H9 (cell line): Measurements from ENCODE around the gene RAB26. TPM values are rescaled to one million over a fixed set of nuclear protein-coding genes. Genes with fewer than 3 reads are reported as not detected.
"Not testable (repeated sequence)": the region's sequence is repeated elsewhere in the genome, so short reads cannot be mapped to it uniquely, and the experiment has no call there.

Source experiments
- DNase-seq: peaks from one replicate; pipeline ENCODE4 v3.0.0-alpha.2; 2017
- H2AFZ ChIP-seq: one replicate; pipeline ENCODE4 v1.6.1; 2013; ENCODE audit warnings: mild to moderate bottlenecking, low read length, control low read depth, moderate library complexity
- H2AK5ac ChIP-seq: 2 replicates; pipeline ENCODE4 v1.6.1; 2013; ENCODE audit warnings: low read length, control low read depth, mixed read lengths; ENCODE audit not compliant: insufficient read length
- H2BK120ac ChIP-seq: one replicate; pipeline ENCODE4 v1.6.1; 2013; ENCODE audit warnings: low read depth, mild to moderate bottlenecking, low read length, control low read depth, inconsistent platforms; ENCODE audit not compliant: poor library complexity, severe bottlenecking
- H2BK12ac ChIP-seq: 2 replicates; pipeline ENCODE4 v1.6.1; 2013; ENCODE audit warnings: low read length, control low read depth, mixed read lengths, low read depth; ENCODE audit not compliant: insufficient read length
- H2BK15ac ChIP-seq: 2 replicates; pipeline ENCODE4 v1.6.1; 2013; ENCODE audit warnings: low read depth, low read length, control low read depth
- H2BK20ac ChIP-seq: one replicate; pipeline ENCODE4 v1.6.1; 2013; ENCODE audit warnings: low read depth, mild to moderate bottlenecking, low read length, control low read depth, inconsistent platforms; ENCODE audit not compliant: poor library complexity, severe bottlenecking
- H2BK5ac ChIP-seq: 2 replicates; pipeline ENCODE4 v1.6.1; 2013; ENCODE audit warnings: low read length, control low read depth, mixed read lengths; ENCODE audit not compliant: insufficient read length
- H3K14ac ChIP-seq: 2 replicates; pipeline ENCODE4 v1.6.1; 2013; ENCODE audit warnings: low read length, control low read depth; ENCODE audit not compliant: insufficient read depth
- H3K18ac ChIP-seq: 2 replicates; pipeline ENCODE4 v1.6.1; 2013; ENCODE audit warnings: low read depth, mild to moderate bottlenecking, mixed read lengths, low read length, control low read depth; ENCODE audit not compliant: insufficient read length
- H3K23ac ChIP-seq: 2 replicates; pipeline ENCODE4 v1.6.1; 2013; ENCODE audit warnings: low read length, control low read depth, mixed read lengths, low read depth; ENCODE audit not compliant: insufficient read length
- H3K23me2 ChIP-seq: 2 replicates; pipeline ENCODE4 v1.6.1; 2013; ENCODE audit warnings: low read depth, mild to moderate bottlenecking, mixed read lengths, low read length, control low read depth; ENCODE audit not compliant: insufficient read length, poor library complexity, severe bottlenecking
- H3K27ac ChIP-seq: 2 replicates; pipeline ENCODE4 v1.5.1; 2013; ENCODE audit warnings: low read length, control low read depth, mixed read lengths, low read depth; ENCODE audit not compliant: insufficient read length
- H3K27me3 ChIP-seq: 2 replicates; pipeline ENCODE4 v1.6.1; 2013; ENCODE audit warnings: low read length, control low read depth, inconsistent platforms; ENCODE audit not compliant: insufficient read depth
- H3K4ac ChIP-seq: 2 replicates; pipeline ENCODE4 v1.6.1; 2013; ENCODE audit warnings: low read depth, mild to moderate bottlenecking, control low read depth, inconsistent platforms, low read length, moderate library complexity
- H3K4me1 ChIP-seq: 2 replicates; pipeline ENCODE4 v1.6.1; 2013; ENCODE audit warnings: low read length, control low read depth, inconsistent platforms; ENCODE audit not compliant: insufficient read depth
- H3K4me2 ChIP-seq: 2 replicates; pipeline ENCODE4 v1.6.1; 2013; ENCODE audit warnings: low read length, control low read depth, mixed read lengths; ENCODE audit not compliant: insufficient read length, insufficient read depth
- H3K56ac ChIP-seq: 2 replicates; pipeline ENCODE4 v1.6.1; 2013; ENCODE audit warnings: low read depth, mild to moderate bottlenecking, mixed read lengths, low read length, control low read depth; ENCODE audit not compliant: insufficient read length
- H3K79me1 ChIP-seq: 2 replicates; pipeline ENCODE4 v1.6.1; 2013; ENCODE audit warnings: low read depth, mild to moderate bottlenecking, moderate library complexity, low read length, control low read depth, inconsistent platforms; ENCODE audit not compliant: insufficient read depth, poor library complexity, severe bottlenecking
- H3K79me2 ChIP-seq: 2 replicates; pipeline ENCODE4 v1.6.1; 2013; ENCODE audit warnings: low read length, control low read depth, inconsistent platforms; ENCODE audit not compliant: insufficient read depth
- H3K9ac ChIP-seq: 2 replicates; pipeline ENCODE4 v1.6.1; 2013; ENCODE audit warnings: low read length, control low read depth, mixed read lengths; ENCODE audit not compliant: insufficient read length; ENCODE audit errors: extremely low read depth
- H3K9me3 ChIP-seq: one replicate; pipeline ENCODE4 v1.6.1; 2013; ENCODE audit warnings: low read depth, low read length, inconsistent platforms; ENCODE audit not compliant: control insufficient read depth
- H3T11ph ChIP-seq: one replicate; pipeline ENCODE4 v1.6.1; 2013; ENCODE audit warnings: mild to moderate bottlenecking, low read length, control low read depth, inconsistent platforms
- H4K20me1 ChIP-seq: one replicate; pipeline ENCODE4 v1.6.1; 2013; ENCODE audit not compliant: control insufficient read depth, insufficient read length, insufficient read depth
- H4K5ac ChIP-seq: 2 replicates; pipeline ENCODE4 v1.6.1; 2013; ENCODE audit warnings: low read depth, mild to moderate bottlenecking, mixed read lengths, low read length, control low read depth; ENCODE audit not compliant: insufficient read length
- H4K8ac ChIP-seq: replicated peaks from 2 replicates; pipeline ENCODE4 v1.6.1; 2013; ENCODE audit warnings: low read length, control low read depth, mixed read lengths, low read depth; ENCODE audit not compliant: insufficient read length
- H4K91ac ChIP-seq: 2 replicates; pipeline ENCODE4 v1.6.1; 2013; ENCODE audit warnings: low read depth, mild to moderate bottlenecking, moderate library complexity, mixed read lengths, low read length, control low read depth; ENCODE audit not compliant: insufficient read length
- H3K27ac Mint-ChIP-seq, 3 experiments: 2 replicates in 2 of 3; 3 replicates in 1 of 3; pipeline ENCODE4 v1.8.0; 2020 to 2021; ENCODE audit warnings: mixed read lengths in 3 of 3, mild to moderate bottlenecking in 1 of 3, moderate library complexity in 1 of 3
- H3K27me3 Mint-ChIP-seq: 2 replicates; pipeline ENCODE4 v1.8.0; 2021; ENCODE audit warnings: low read depth, mild to moderate bottlenecking, moderate library complexity, mixed read lengths
- H3K36me3 Mint-ChIP-seq, 3 experiments: 2 replicates in 2 of 3; 3 replicates in 1 of 3; pipeline ENCODE4 v1.8.0; 2020 to 2021; ENCODE audit warnings: low read depth in 3 of 3, mixed read lengths in 3 of 3; ENCODE audit not compliant: insufficient read depth in 1 of 3
- H3K4me1 Mint-ChIP-seq, 2 experiments: 2 replicates each; pipeline ENCODE4 v1.8.0; 2020; ENCODE audit warnings: mixed read lengths in 2 of 2
- H3K4me3 Mint-ChIP-seq, 2 experiments: 2 replicates in 1 of 2; 3 replicates in 1 of 2; pipeline ENCODE4 v1.8.0; 2020 to 2021; ENCODE audit warnings: mild to moderate bottlenecking in 2 of 2, mixed read lengths in 2 of 2, moderate library complexity in 1 of 2
- H3K9me3 Mint-ChIP-seq, 2 experiments: 2 replicates in 1 of 2; 3 replicates in 1 of 2; pipeline ENCODE4 v1.8.0; 2020; ENCODE audit warnings: mild to moderate bottlenecking in 2 of 2, mixed read lengths in 2 of 2, moderate library complexity in 1 of 2
- WGBS: extraction: QIAGEN DNeasy Blood & Tissue Kit; methylation state at CpG from one replicate; pipeline ENCODE4 v1.1.7; 2013; ENCODE audit warnings: missing lambda C conversion rate, low lambda C conversion rate, mixed read lengths; ENCODE audit not compliant: insufficient read length; ENCODE audit errors: extremely low coverage; 5-methylcytosine and 5-hydroxymethylcytosine counted together
- total RNA-seq: library from RNA; stranded (reverse); gene quantifications from 2 replicates; pipeline ENCODE4 v1.2.1, GENCODE V29; 2021
- TF ChIP-seq, protein P1 (sequence below): fragments of 200-600 bp; sonication (generic); conservative IDR thresholded peaks from 3 replicates; pipeline ENCODE4 v1.8.0; 2021; ENCODE audit warnings: antibody characterized with exemption, mild to moderate bottlenecking

The RAB26 gene
- total RNA-seq, 1 experiment from 2014 or later = 2.4 TPM

DNA sequence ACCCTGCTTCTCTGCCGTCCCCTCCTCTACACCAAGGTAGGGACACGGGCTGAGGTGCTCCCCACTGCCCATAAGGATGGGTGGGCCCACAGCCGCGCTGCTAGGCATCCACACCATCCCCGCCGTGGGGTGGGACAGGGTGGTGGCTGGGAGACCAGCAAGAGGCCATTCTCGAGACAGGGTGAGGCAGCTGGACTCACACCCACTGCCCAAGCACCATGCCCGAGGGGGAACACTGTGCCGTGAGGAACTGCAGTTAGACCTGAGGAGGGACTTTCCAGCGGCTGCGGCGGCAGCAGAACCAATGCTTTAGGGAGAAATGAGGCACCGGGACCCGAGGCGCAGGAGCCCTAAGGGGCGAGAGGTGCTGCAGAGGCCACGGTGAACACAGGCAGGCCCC, 26.0 kb upstream of the RAB26 start:
- Histone ChIP-seq H3K4me2 (no peak overlapping the region), H4K91ac (no peak overlapping the region), H3K4me1 (no peaks in the 10 kb centered on the region; the same call in 1 of the 2 replicates), H2BK15ac (no peak overlapping the region), H3K14ac (no peak overlapping the region), H3K56ac (no peak overlapping the region), H4K8ac (no peak overlapping the region), H3K27ac (no peak overlapping the region), H3K4ac (no peak overlapping the region), H3K27me3 (no peaks in the 10 kb centered on the region), H2AFZ (no peak overlapping the region), H3K79me2 (peaks cover 3% of the 10 kb centered on the region; the same call in 1 of the 2 replicates), H2BK20ac (no peak overlapping the region), H3T11ph (no peak overlapping the region), H3K9ac (no peak overlapping the region), H4K20me1 (no peaks in the 10 kb centered on the region), H2BK120ac (no peak overlapping the region), H3K79me1 (no peaks in the 10 kb centered on the region), H3K18ac (no peak overlapping the region), H3K9me3 (no peaks in the 10 kb centered on the region), H2BK5ac (no peak overlapping the region), H2BK12ac (no peak overlapping the region), H4K5ac (no peak overlapping the region), H2AK5ac (no peak overlapping the region), H3K23ac (no peak overlapping the region), H3K23me2 (no peaks in the 10 kb centered on the region)
- H3K36me3 Mint-ChIP-seq = no peaks in the 10 kb centered on the region
- no peaks in the 10 kb centered on the region for H3K27me3 Mint-ChIP-seq
- H3K27ac Mint-ChIP-seq = no peak overlapping the region; a peak in 1 of 7 replicates
- TF ChIP-seq, protein P1, sequence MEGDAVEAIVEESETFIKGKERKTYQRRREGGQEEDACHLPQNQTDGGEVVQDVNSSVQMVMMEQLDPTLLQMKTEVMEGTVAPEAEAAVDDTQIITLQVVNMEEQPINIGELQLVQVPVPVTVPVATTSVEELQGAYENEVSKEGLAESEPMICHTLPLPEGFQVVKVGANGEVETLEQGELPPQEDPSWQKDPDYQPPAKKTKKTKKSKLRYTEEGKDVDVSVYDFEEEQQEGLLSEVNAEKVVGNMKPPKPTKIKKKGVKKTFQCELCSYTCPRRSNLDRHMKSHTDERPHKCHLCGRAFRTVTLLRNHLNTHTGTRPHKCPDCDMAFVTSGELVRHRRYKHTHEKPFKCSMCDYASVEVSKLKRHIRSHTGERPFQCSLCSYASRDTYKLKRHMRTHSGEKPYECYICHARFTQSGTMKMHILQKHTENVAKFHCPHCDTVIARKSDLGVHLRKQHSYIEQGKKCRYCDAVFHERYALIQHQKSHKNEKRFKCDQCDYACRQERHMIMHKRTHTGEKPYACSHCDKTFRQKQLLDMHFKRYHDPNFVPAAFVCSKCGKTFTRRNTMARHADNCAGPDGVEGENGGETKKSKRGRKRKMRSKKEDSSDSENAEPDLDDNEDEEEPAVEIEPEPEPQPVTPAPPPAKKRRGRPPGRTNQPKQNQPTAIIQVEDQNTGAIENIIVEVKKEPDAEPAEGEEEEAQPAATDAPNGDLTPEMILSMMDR = no peak
- peaks cover 16 to 22% of the 10 kb centered on the region in 2 experiments for H3K4me1 Mint-ChIP-seq
- no CpG with 5 or more reads among the region's 17 CpGs for WGBS
- H3K4me3 Mint-ChIP-seq = no peak overlapping the region
- H3K9me3 Mint-ChIP-seq = no peaks in the 10 kb centered on the region
- DNase-seq = no peak

DNA sequence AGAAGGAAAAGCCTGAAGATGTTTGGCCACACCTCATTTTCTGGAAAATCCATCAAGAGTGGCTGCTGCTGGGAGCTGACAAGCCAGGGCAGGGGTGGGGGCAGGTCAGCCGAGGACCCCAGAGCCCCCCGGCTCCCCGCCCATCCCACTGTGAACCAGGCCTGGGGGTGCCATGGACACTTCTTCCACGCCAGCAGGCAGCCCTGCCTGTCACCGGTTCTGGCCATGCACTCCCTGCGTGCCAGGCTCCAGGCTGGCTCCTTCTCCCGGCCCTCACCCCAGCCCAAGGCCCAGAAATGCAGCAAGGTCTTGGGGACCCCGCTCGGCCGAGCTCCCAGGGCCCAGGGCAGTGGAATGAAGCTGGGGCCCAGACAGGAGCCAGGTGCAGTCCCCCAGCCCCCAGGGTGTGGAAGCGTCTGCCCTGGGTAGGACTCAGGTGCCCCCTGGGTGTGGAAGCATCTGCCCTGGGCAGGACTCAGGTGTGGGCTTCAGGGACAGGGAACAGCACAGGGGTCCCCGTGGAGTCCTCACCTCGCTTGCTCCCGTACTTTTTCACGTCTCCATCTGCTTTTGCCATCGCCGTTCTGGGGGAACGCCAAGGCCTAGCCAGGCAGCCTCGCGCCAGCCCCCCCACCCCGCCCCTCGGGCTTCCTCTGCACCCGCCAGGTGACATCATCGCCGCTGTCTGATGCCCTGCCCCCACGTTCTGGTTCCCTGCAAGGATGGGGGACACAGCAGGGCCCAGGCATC, 25.3 kb upstream of the RAB26 start:
- DNase-seq, H2BK20ac ChIP-seq, H2BK120ac ChIP-seq: not testable (repeated sequence)

More for the DNA sequence above, 25.3 kb upstream of the RAB26 start:
- not testable (repeated sequence) for H3K4me1 ChIP-seq, H2AFZ ChIP-seq, H3K18ac ChIP-seq, H2BK15ac ChIP-seq, H4K91ac ChIP-seq, H3K4me3 Mint-ChIP-seq, H3K27ac ChIP-seq, H4K20me1 ChIP-seq, H3K4ac ChIP-seq, H2BK12ac ChIP-seq, H3K27ac Mint-ChIP-seq, H3K4me2 ChIP-seq, H3K23ac ChIP-seq, H3T11ph ChIP-seq, H3K9me3 Mint-ChIP-seq, H3K23me2 ChIP-seq, H4K5ac ChIP-seq, H3K14ac ChIP-seq, H3K36me3 Mint-ChIP-seq, H4K8ac ChIP-seq, H2AK5ac ChIP-seq, H3K56ac ChIP-seq, H3K27me3 ChIP-seq, H3K9me3 ChIP-seq, H3K79me2 ChIP-seq, H3K79me1 ChIP-seq, H3K27me3 Mint-ChIP-seq, H2BK5ac ChIP-seq, H3K9ac ChIP-seq
- H3K4me1 Mint-ChIP-seq = peaks cover 16 to 22% of the 10 kb centered on the region in 2 experiments
- no CpG with 5 or more reads among the region's 26 CpGs for WGBS
